ENCODE data around the gene ANKRD13A. TPM values are rescaled to one million over a fixed set of nuclear protein-coding genes. Genes with fewer than 3 reads are reported as not detected.
"Not testable (repeated sequence)": the region's sequence is repeated elsewhere in the genome, so short reads cannot be mapped to it uniquely, and the experiment has no call there.

Gene ANKRD13A
- total RNA-seq, 3 donors from 2014 or later, result 30.6 to 42.7 (median 38.8) TPM

GRCh38 chr12:110038741-110039084, 39.5 kb downstream of the ANKRD13A start:
- ATAC-seq (no peak), DNase-seq (no peak)
- Mint-ChIP-seq H3K36me3 (ENCODE audit: insufficient read depth) (peaks cover 54% of the 10 kb centered on the region), H3K4me3 (no peak overlapping the region), H3K4me1 (ENCODE audit: low read depth) (peaks cover 40% of the 10 kb centered on the region), H3K27me3 (ENCODE audit: low read depth) (no peaks in the 10 kb centered on the region), H3K9me3 (no peaks in the 10 kb centered on the region)

GRCh38 chr12:110039085-110039807, 40.0 kb downstream of the ANKRD13A start:
- Mint-ChIP-seq H3K9me3 (no peaks in the 10 kb centered on the region), H3K36me3 (ENCODE audit: insufficient read depth) (peaks cover 51% of the 10 kb centered on the region), H3K4me1 (ENCODE audit: low read depth) (peaks cover 42% of the 10 kb centered on the region), H3K27me3 (ENCODE audit: low read depth) (no peaks in the 10 kb centered on the region), H3K4me3 (no peak overlapping the region)
- DNase-seq (peak; percentile 26), ATAC-seq (peak; percentile 51 to 55)

- H3K36me3 Mint-ChIP-seq (ENCODE audit: insufficient read depth), result peaks cover 35% of the 10 kb centered on the region
- ATAC-seq (no peak), DNase-seq (no peak)
- H3K9me3 Mint-ChIP-seq, result no peaks in the 10 kb centered on the region
- H3K4me3 Mint-ChIP-seq, result no peak overlapping the region
- H3K4me1 Mint-ChIP-seq (ENCODE audit: low read depth), result peaks cover 46% of the 10 kb centered on the region
- no peaks in the 10 kb centered on the region for H3K27me3 Mint-ChIP-seq (ENCODE audit: low read depth)
These were observed 43.0 kb downstream of the ANKRD13A start for GRCh38 chr12:110042264-110042663.

- DNase-seq (no peak), ATAC-seq (no peak)
- Mint-ChIP-seq H3K4me1 (ENCODE audit: low read depth) (peaks cover 40% of the 10 kb centered on the region), H3K36me3 (ENCODE audit: insufficient read depth) (peaks cover 15% of the 10 kb centered on the region), H3K9me3 (no peaks in the 10 kb centered on the region), H3K4me3 (peak overlapping the region; percentile 84), H3K27me3 (ENCODE audit: low read depth) (no peaks in the 10 kb centered on the region)
These were observed 47.4 kb downstream of the ANKRD13A start for GRCh38 chr12:110046451-110047187.

- ATAC-seq, result no peak
- Mint-ChIP-seq H3K27me3 (ENCODE audit: low read depth) (no peaks in the 10 kb centered on the region), H3K4me3 (peak overlapping the region; percentile 84), H3K36me3 (ENCODE audit: insufficient read depth) (peaks cover 9% of the 10 kb centered on the region), H3K9me3 (no peaks in the 10 kb centered on the region), H3K4me1 (ENCODE audit: low read depth) (peaks cover 37% of the 10 kb centered on the region)
- no peak for DNase-seq
These were observed 48.2 kb downstream of the ANKRD13A start for GRCh38 chr12:110047297-110047940.

GRCh38 chr12:110048242-110049027, 49.2 kb downstream of the ANKRD13A start, which contains the start of gene C12orf76:
Gene C12orf76, minus strand, starts transcription at chr12:110048522. Its CDS starts 27 bp downstream, at chr12:110048495.
- peak within 1 kb of the TSS; percentile 84 for H3K4me3 Mint-ChIP-seq
- H3K27me3 Mint-ChIP-seq (ENCODE audit: low read depth), result no peaks in the 10 kb centered on the region
- H3K4me1 Mint-ChIP-seq (ENCODE audit: low read depth), result peaks cover 31% of the 10 kb centered on the region
- ATAC-seq, result peak; percentile 100
- H3K36me3 Mint-ChIP-seq (ENCODE audit: insufficient read depth), result peaks cover 4% of the 10 kb centered on the region
- peak; percentile 87 for DNase-seq
- no peaks in the 10 kb centered on the region for H3K9me3 Mint-ChIP-seq

- not testable (repeated sequence) for ATAC-seq; H3K36me3 Mint-ChIP-seq (ENCODE audit: insufficient read depth); H3K9me3 Mint-ChIP-seq; H3K27me3 Mint-ChIP-seq (ENCODE audit: low read depth); DNase-seq
- peaks cover 29% of the 10 kb centered on the region for H3K4me1 Mint-ChIP-seq (ENCODE audit: low read depth)
- peak overlapping the region; percentile 84 for H3K4me3 Mint-ChIP-seq
These were observed 49.8 kb downstream of the ANKRD13A start for GRCh38 chr12:110049034-110049433.

- H3K36me3 Mint-ChIP-seq (ENCODE audit: insufficient read depth); H3K27me3 Mint-ChIP-seq (ENCODE audit: low read depth); H3K9me3 Mint-ChIP-seq; DNase-seq; ATAC-seq: not testable (repeated sequence)
- Mint-ChIP-seq H3K4me3 (peak overlapping the region; percentile 11), H3K4me1 (ENCODE audit: low read depth) (peaks cover 28% of the 10 kb centered on the region)
These were observed 50.4 kb downstream of the ANKRD13A start for GRCh38 chr12:110049666-110050065.

- H3K27me3 Mint-ChIP-seq (ENCODE audit: low read depth), result no peaks in the 10 kb centered on the region
- H3K9me3 Mint-ChIP-seq, result no peaks in the 10 kb centered on the region
- no peak for ATAC-seq
- H3K4me3 Mint-ChIP-seq, result no peak overlapping the region
- H3K4me1 Mint-ChIP-seq (ENCODE audit: low read depth), result peaks cover 35% of the 10 kb centered on the region
- no peaks in the 10 kb centered on the region for H3K36me3 Mint-ChIP-seq (ENCODE audit: insufficient read depth)
- DNase-seq, result no peak
These were observed 51.7 kb downstream of the ANKRD13A start for GRCh38 chr12:110050927-110051326.

- peaks cover 21% of the 10 kb centered on the region for H3K4me1 Mint-ChIP-seq (ENCODE audit: low read depth)
- H3K27me3 Mint-ChIP-seq (ENCODE audit: low read depth); DNase-seq; H3K4me3 Mint-ChIP-seq; H3K9me3 Mint-ChIP-seq; H3K36me3 Mint-ChIP-seq (ENCODE audit: insufficient read depth): not testable (repeated sequence)
- ATAC-seq, result peak; percentile 62 to 79
These were observed 56.4 kb downstream of the ANKRD13A start for GRCh38 chr12:110055375-110056352.

- peaks cover 24% of the 10 kb centered on the region for H3K4me1 Mint-ChIP-seq (ENCODE audit: low read depth)
- not testable (repeated sequence) for DNase-seq; H3K27me3 Mint-ChIP-seq (ENCODE audit: low read depth); H3K4me3 Mint-ChIP-seq; H3K36me3 Mint-ChIP-seq (ENCODE audit: insufficient read depth); H3K9me3 Mint-ChIP-seq
- peak; percentile 29 to 32 for ATAC-seq
These were observed 57.4 kb downstream of the ANKRD13A start for GRCh38 chr12:110056643-110057042.

GRCh38 chr12:110058875-110059615, 59.8 kb downstream of the ANKRD13A start:
- Mint-ChIP-seq H3K27me3 (ENCODE audit: low read depth) (no peaks in the 10 kb centered on the region), H3K4me1 (ENCODE audit: low read depth) (peaks cover 24% of the 10 kb centered on the region), H3K36me3 (ENCODE audit: insufficient read depth) (no peaks in the 10 kb centered on the region), H3K9me3 (no peaks in the 10 kb centered on the region), H3K4me3 (no peak overlapping the region)
- ATAC-seq (no peak), DNase-seq (no peak)

- H3K4me1 Mint-ChIP-seq (ENCODE audit: low read depth), result peaks cover 24% of the 10 kb centered on the region
- no peak for ATAC-seq
- H3K4me3 Mint-ChIP-seq, result no peak overlapping the region
These were observed 60.4 kb downstream of the ANKRD13A start for GRCh38 chr12:110059651-110060000.

More at GRCh38 chr12:110059651-110060000, 60.4 kb downstream of the ANKRD13A start:
- no peaks in the 10 kb centered on the region for H3K9me3 Mint-ChIP-seq
- DNase-seq, result no peak
- no peaks in the 10 kb centered on the region for H3K36me3 Mint-ChIP-seq (ENCODE audit: insufficient read depth)
- H3K27me3 Mint-ChIP-seq (ENCODE audit: low read depth), result no peaks in the 10 kb centered on the region

All from activated T-cell treated with anti-CD3 and anti-CD28 coated beads, Interleukin-2, amount 50 U/mL, for 4 hours (primary cell).